Erythroblast (primary cell): ENCODE measurements around the gene CSE1L.

Experiments
- GATA1 ChIP-seq: IDR thresholded peaks from 2 replicates; pipeline ENCODE4 v1.6.1; 2011; ENCODE audit warnings: low read depth, mild to moderate bottlenecking, control low read depth, low read length, moderate library complexity
- POLR2A ChIP-seq: IDR thresholded peaks from 2 replicates; pipeline ENCODE4 v1.6.1; 2011; ENCODE audit warnings: mild to moderate bottlenecking, low read length

GRCh38 chr20:49122920-49123319 lies 76.8 kb downstream of the CSE1L start:
- TF ChIP-seq POLR2A: no peak
- TF ChIP-seq GATA1: no peak
